Measurements from ENCODE around the gene SLC26A9.
A peak's percentile ranks its signal among the peaks of the same experiment; 100 is the strongest.
"Not testable (repeated sequence)": the region's sequence is repeated elsewhere in the genome, so short reads cannot be mapped to it uniquely, and the experiment has no call there.

The SLC26A9 gene

GRCh38 chr1:205924460-205924790 lies 18.8 kb downstream of the SLC26A9 start:
- DNase-seq = no peak

GRCh38 chr1:205923651-205924459 lies 19.4 kb downstream of the SLC26A9 start:
- no peak for DNase-seq

GRCh38 chr1:205922806-205923205 lies 20.4 kb downstream of the SLC26A9 start:
- DNase-seq = no peak

GRCh38 chr1:205922314-205922713 lies 20.9 kb downstream of the SLC26A9 start:
- DNase-seq = no peak

GRCh38 chr1:205921570-205921909 lies 21.7 kb downstream of the SLC26A9 start:
- no peak for DNase-seq

GRCh38 chr1:205920861-205921569 lies 22.2 kb downstream of the SLC26A9 start:
- DNase-seq = no peak

- DNase-seq = no peak
Observed at GRCh38 chr1:205920159-205920558, 23.1 kb downstream of the SLC26A9 start.

GRCh38 chr1:205918955-205919746 lies 24.1 kb downstream of the SLC26A9 start:
- DNase-seq = peak; percentile 51

GRCh38 chr1:205917466-205918238 lies 25.6 kb downstream of the SLC26A9 start:
- no peak for DNase-seq

GRCh38 chr1:205916541-205916940 lies 26.7 kb downstream of the SLC26A9 start:
- no peak for DNase-seq

- DNase-seq = no peak
Observed at GRCh38 chr1:205915354-205915990, 27.8 kb downstream of the SLC26A9 start.

- no peak for DNase-seq
Observed at GRCh38 chr1:205914730-205915129, 28.5 kb downstream of the SLC26A9 start.

GRCh38 chr1:205914155-205914507 lies 29.1 kb downstream of the SLC26A9 start:
- no peak for DNase-seq

GRCh38 chr1:205913451-205914154 lies 29.7 kb downstream of the SLC26A9 start:
- DNase-seq = no peak

GRCh38 chr1:205907794-205908193 lies 35.5 kb downstream of the SLC26A9 start:
- no peak for DNase-seq

GRCh38 chr1:205905095-205905494 lies 38.2 kb downstream of the SLC26A9 start:
- DNase-seq = not testable (repeated sequence)

- DNase-seq = no peak
Observed at GRCh38 chr1:205896351-205896750, 46.9 kb downstream of the SLC26A9 start.

- not testable (repeated sequence) for DNase-seq
Observed at GRCh38 chr1:205894119-205894518, 49.1 kb downstream of the SLC26A9 start.

GRCh38 chr1:205892175-205892574 lies 51.1 kb downstream of the SLC26A9 start:
- not testable (repeated sequence) for DNase-seq

GRCh38 chr1:205891481-205891880 lies 51.8 kb downstream of the SLC26A9 start:
- DNase-seq = not testable (repeated sequence)

GRCh38 chr1:205890631-205891030 lies 52.6 kb downstream of the SLC26A9 start:
- DNase-seq = not testable (repeated sequence)

All from right kidney (tissue), 1 donor.